CD8-positive, alpha-beta memory T cell (primary cell): ENCODE results near the gene CUX1. TPM values are rescaled to one million over a fixed set of nuclear protein-coding genes. Genes with fewer than 3 reads are reported as not detected.
"Not testable (repeated sequence)": the region's sequence is repeated elsewhere in the genome, so short reads cannot be mapped to it uniquely, and the experiment has no call there.

Experiments used
- CTCF ChIA-PET: fragments of 350-600 bp; sonication (Branson Sonifier 250); formaldehyde crosslinking; loops from one replicate; lab custom pipeline; 2021; ENCODE audit warnings: antibody characterized with exemption; lab: Charles Lee
- POLR2A ChIA-PET: fragments of 350-600 bp; sonication (Branson Sonifier 250); formaldehyde crosslinking; loops from one replicate; lab custom pipeline; 2021; ENCODE audit warnings: antibody characterized with exemption; lab: Charles Lee
- DNase-seq, 5 donors: peaks; one replicate each; pipeline versions ENCODE4 v3.0.0 to v3.0.0-alpha.2; 2020 to 2022; ENCODE audit warnings: mixed read lengths in 1 of 5
- H3K27ac ChIP-seq: one replicate; pipeline ENCODE4 v1.7.0; 2013; ENCODE audit warnings: low read depth, mild to moderate bottlenecking, low read length, moderate library complexity
- H3K27me3 ChIP-seq: 2 replicates; pipeline ENCODE4 v1.7.0; 2013; ENCODE audit warnings: low read length, mild to moderate bottlenecking; ENCODE audit not compliant: insufficient read depth, poor library complexity, severe bottlenecking
- H3K36me3 ChIP-seq: 2 replicates; pipeline ENCODE4 v1.7.0; 2013; ENCODE audit warnings: mild to moderate bottlenecking, low read length, moderate library complexity; ENCODE audit not compliant: insufficient read depth
- H3K4me1 ChIP-seq: 2 replicates; pipeline ENCODE4 v1.7.0; 2013; ENCODE audit warnings: mild to moderate bottlenecking, low read length, moderate library complexity; ENCODE audit not compliant: insufficient read depth
- H3K4me3 ChIP-seq: 2 replicates; pipeline ENCODE4 v1.7.0; 2013; ENCODE audit warnings: mild to moderate bottlenecking, low read length
- H3K9me3 ChIP-seq: 2 replicates; pipeline ENCODE4 v1.7.0; 2013; ENCODE audit warnings: mild to moderate bottlenecking, low read length
- H3K27ac Mint-ChIP-seq, 8 donors: one replicate each; pipeline ENCODE4 v1.8.0; 2020 to 2021; ENCODE audit warnings: mixed read lengths in 8 of 8, mild to moderate bottlenecking in 6 of 8, inconsistent platforms in 3 of 8, moderate library complexity in 3 of 8
- H3K27me3 Mint-ChIP-seq, 2 donors: one replicate each; pipeline ENCODE4 v1.8.0; 2020 to 2021; ENCODE audit warnings: mixed read lengths in 2 of 2, mild to moderate bottlenecking in 1 of 2, moderate library complexity in 1 of 2
- H3K36me3 Mint-ChIP-seq, 3 donors: one replicate each; pipeline ENCODE4 v1.8.0; 2020 to 2021; ENCODE audit warnings: mixed read lengths in 3 of 3, inconsistent platforms in 1 of 3, mild to moderate bottlenecking in 1 of 3
- H3K4me1 Mint-ChIP-seq, 3 donors: one replicate each; pipeline ENCODE4 v1.8.0; 2020 to 2021; ENCODE audit warnings: mixed read lengths in 3 of 3, inconsistent platforms in 1 of 3, mild to moderate bottlenecking in 1 of 3
- H3K4me3 Mint-ChIP-seq, 7 donors: one replicate each; pipeline ENCODE4 v1.8.0; 2020 to 2021; ENCODE audit warnings: mixed read lengths in 7 of 7, mild to moderate bottlenecking in 6 of 7, moderate library complexity in 4 of 7, inconsistent platforms in 2 of 7
- H3K9me3 Mint-ChIP-seq, 5 donors: one replicate each; pipeline ENCODE4 v1.8.0; 2020 to 2022; ENCODE audit warnings: mixed read lengths in 5 of 5, mild to moderate bottlenecking in 3 of 5, moderate library complexity in 2 of 5, inconsistent platforms in 1 of 5
- polyA plus RNA-seq: library from polyadenylated mRNA; unstranded; fragments of 300-500 nt; fragmentation: Illumina TruSeq; gene quantifications from one replicate; pipeline ENCODE4 v1.2.3, GENCODE V29; 2021
- total RNA-seq, 2 experiments: library from RNA; stranded (reverse); gene quantifications; one replicate each; pipeline ENCODE4 v1.2.3, GENCODE V29; 2021

Gene CUX1
- total and polyA plus RNA-seq, 3 experiments from 2014 or later = 23.2 to 26.4 (median 23.6) TPM

DNA sequence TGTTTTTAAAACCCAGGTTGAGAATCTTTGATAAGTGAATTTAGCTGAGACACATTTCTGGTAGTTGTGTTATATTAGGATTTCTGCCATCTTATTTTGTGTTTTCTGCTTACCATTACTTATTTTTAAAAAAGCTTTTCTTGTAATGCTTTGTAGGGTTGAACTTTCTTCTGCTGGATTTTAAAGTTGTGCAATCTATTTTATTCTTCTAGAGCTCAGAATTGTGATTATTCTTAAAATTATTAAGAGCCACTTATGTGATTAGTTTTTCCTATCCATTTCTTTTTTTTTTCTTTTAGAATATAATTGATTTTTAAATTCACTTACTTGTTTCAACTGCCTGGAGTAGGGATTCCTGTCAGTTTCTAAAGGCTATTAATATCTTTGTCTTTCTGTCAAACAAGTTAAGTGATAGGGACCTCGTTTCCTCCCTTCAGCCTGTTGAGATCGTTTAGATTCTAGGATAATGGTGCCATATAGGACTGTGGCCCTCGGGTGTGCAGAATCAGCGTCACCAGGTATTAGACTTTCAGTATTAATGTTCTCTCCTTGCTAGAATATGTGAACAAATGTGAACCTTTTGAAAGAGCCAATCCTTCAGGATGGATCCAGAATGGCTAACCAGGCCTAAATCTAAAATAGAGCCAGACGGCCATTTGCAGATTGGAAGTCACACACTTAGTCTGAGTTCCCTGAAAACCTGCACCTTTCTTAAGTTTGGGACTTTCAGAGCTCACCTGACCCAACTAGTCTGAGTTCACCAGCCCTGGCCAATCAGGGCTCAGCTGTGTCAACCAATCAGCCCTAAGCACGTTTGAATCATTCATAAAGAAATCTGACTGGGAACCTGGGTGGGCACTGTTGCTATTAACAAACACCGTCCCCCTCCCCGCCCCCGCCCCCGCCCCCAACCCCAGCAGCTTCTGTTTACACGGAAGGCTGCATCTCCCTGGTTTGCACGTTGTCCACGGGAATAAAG is 26.2 kb downstream of the CUX1 start:
- Mint-ChIP-seq H3K4me3 (no peak overlapping the region), H3K27ac (peak overlapping the region in 1 of 8 donors; percentile 47), H3K4me1 (peaks cover 16 to 29% (median 20%) of the 10 kb centered on the region in 3 donors), H3K27me3 (peaks cover 0 to 1% of the 10 kb centered on the region in 2 donors), H3K36me3 (peaks cover 0 to 5% (median 2%) of the 10 kb centered on the region in 3 donors), H3K9me3 (peaks cover 0 to 3% (median 2%) of the 10 kb centered on the region in 5 donors)
- H3K36me3 ChIP-seq = no peaks in the 10 kb centered on the region
- CTCF ChIA-PET = no interaction called here
- no peak for DNase-seq
- no peaks in the 10 kb centered on the region for H3K27me3 ChIP-seq
- H3K4me1 ChIP-seq = peaks cover 5% of the 10 kb centered on the region
- H3K4me3 ChIP-seq = no peak overlapping the region
- H3K9me3 ChIP-seq = peaks cover 6% of the 10 kb centered on the region
- H3K27ac ChIP-seq = no peak overlapping the region
- POLR2A ChIA-PET = no interaction called here

DNA sequence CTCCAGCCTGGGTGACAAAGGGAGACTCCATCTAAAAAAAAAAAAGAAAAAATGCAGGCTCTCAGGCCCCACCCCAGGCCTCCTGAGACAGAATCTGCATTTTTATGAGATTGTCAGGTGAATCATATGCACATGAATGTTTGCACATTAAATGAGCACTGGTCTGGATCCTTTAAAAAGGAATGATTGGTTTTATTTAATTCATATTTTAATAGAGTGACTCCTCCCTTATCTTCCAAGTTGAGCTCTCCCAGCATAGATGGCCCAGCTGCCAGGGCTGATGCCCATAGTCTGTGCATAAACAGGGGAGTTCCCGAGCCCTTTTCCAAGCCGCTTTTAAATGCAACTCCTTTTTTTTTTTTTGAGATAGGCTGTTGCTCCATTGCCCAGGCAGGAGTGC is 28.5 kb downstream of the CUX1 start:
- H3K4me3 Mint-ChIP-seq = no peak overlapping the region

DNA sequence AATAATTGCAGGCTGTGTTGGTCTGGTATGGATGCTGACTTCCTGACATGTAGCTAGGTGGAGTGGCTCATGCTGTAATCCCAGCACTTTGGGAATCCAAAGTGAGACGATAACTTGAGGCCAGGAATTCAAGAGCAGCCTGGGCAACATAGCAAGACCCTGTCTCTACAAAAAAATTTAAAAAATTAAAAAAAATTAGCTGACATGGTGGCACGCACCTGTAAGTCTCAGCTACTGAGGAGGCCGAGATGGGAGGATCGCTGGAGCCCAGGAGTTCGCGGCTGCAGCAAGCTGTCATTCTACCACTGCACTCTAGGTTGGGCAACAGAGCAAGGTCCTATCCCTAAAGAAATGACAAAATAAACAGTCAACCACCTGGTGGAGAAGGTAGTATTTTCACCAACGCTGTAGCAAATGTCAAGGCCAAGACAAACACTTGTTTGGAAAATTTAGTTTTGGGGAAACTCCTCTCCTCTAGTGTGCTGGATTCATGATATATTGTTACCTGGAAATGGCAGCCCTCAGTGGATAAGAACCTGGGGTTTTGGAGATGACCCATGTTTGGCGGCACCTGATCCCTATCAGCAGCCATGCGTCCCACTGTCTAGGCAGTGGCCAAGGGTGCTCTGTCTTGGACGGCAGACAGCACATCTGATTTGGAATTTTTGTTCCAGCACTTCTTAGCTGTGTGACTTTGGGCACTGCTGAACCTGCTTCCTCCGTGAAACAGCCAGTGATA is 29.5 kb downstream of the CUX1 start:
- peaks cover 0 to 1% of the 10 kb centered on the region in 2 donors for H3K27me3 Mint-ChIP-seq
- Histone ChIP-seq H3K9me3 (peaks cover 6% of the 10 kb centered on the region), H3K4me1 (peaks cover 5% of the 10 kb centered on the region), H3K36me3 (no peaks in the 10 kb centered on the region), H3K4me3 (no peak overlapping the region), H3K27ac (no peak overlapping the region), H3K27me3 (no peaks in the 10 kb centered on the region)
- peaks cover 19 to 26% (median 20%) of the 10 kb centered on the region in 3 donors for H3K4me1 Mint-ChIP-seq
- H3K27ac Mint-ChIP-seq = peak overlapping the region in 1 of 8 donors; percentile 60
- H3K9me3 Mint-ChIP-seq = peaks cover 0 to 7% (median 3%) of the 10 kb centered on the region in 5 donors
- H3K4me3 Mint-ChIP-seq = peak overlapping the region in 1 of 7 donors; percentile 13
- ChIA-PET POLR2A (no interaction called here), CTCF (interaction anchor here (1.4 kb wide), 1 partner anchor 22 kb away, joined by 3 read pairs; no protein-coding TSS in a partner anchor)
- DNase-seq = no peak
- H3K36me3 Mint-ChIP-seq = peaks cover 5 to 11% (median 8%) of the 10 kb centered on the region in 3 donors

More for the DNA sequence above, 28.5 kb downstream of the CUX1 start:
- CTCF ChIA-PET = interaction anchor here (1.4 kb wide), 1 partner anchor 21 kb away, joined by 3 read pairs; no protein-coding TSS in a partner anchor
- no peak overlapping the region for H3K27ac ChIP-seq
- H3K27ac Mint-ChIP-seq = peak overlapping the region in 1 of 8 donors; percentile 70
- H3K4me3 ChIP-seq = no peak overlapping the region
- peaks cover 19 to 20% (median 19%) of the 10 kb centered on the region in 3 donors for H3K4me1 Mint-ChIP-seq
- H3K27me3 ChIP-seq = no peaks in the 10 kb centered on the region
- peaks cover 0 to 1% of the 10 kb centered on the region in 2 donors for H3K27me3 Mint-ChIP-seq
- DNase-seq = no peak
- no peaks in the 10 kb centered on the region for H3K36me3 ChIP-seq
- POLR2A ChIA-PET = no interaction called here
- H3K36me3 Mint-ChIP-seq = peaks cover 5 to 11% (median 8%) of the 10 kb centered on the region in 3 donors
- H3K9me3 Mint-ChIP-seq = peaks cover 0 to 7% (median 3%) of the 10 kb centered on the region in 5 donors
- H3K4me1 ChIP-seq = peaks cover 5% of the 10 kb centered on the region
- H3K9me3 ChIP-seq = peaks cover 6% of the 10 kb centered on the region

DNA sequence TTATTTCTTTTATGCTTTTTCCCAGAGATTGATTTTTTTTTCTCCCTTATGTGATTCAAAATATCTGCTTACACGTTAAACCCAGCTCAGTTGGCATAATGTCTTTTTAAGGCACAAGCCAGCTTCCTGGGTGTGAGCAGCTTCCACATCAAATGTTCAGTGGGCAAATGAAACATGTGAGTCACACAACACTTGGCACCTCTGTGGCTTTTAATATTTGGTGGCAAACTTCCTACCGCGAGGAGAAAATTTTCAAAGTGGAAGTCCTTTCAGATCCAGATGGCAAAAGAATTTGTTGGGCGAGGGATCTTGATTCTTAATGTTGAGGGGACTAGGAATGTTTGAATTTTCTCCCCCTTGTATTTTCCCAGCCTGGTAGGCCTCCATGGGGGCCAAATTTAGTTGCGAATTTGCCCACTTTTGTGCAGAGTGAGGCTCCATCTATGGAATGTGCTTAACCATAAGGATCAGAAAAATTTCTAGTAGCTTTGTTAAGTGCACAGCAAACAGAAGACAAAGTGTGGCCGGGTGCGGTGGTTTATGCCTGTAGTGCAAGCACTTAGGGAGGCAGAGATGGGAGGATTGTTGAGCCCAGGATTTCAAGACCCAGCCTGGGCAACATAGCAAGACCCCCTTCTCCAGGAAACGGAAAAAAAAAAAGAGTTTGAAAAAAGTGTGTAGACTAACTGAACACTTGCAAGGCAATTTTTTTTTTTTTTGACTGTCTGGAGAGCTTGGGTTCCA is 31.0 kb downstream of the CUX1 start:
- peak in 1 of 5 donors; percentile 16 for DNase-seq
- Histone ChIP-seq H3K27me3 (no peaks in the 10 kb centered on the region), H3K9me3 (peaks cover 6% of the 10 kb centered on the region), H3K36me3 (no peaks in the 10 kb centered on the region), H3K4me1 (peaks cover 5% of the 10 kb centered on the region), H3K27ac (no peak overlapping the region), H3K4me3 (no peak overlapping the region)
- H3K36me3 Mint-ChIP-seq = peaks cover 5 to 11% (median 8%) of the 10 kb centered on the region in 3 donors
- peaks cover 0 to 7% (median 3%) of the 10 kb centered on the region in 5 donors for H3K9me3 Mint-ChIP-seq
- peaks cover 0 to 1% of the 10 kb centered on the region in 2 donors for H3K27me3 Mint-ChIP-seq
- ChIA-PET CTCF (interaction anchor here (0.9 to 1.0 kb wide), 2 partner anchors 8 to 104 kb away, joined by 3 to 4 read pairs; no protein-coding TSS in a partner anchor), POLR2A (interaction anchor here (0.6 kb wide), 1 partner anchor 8 kb away, joined by 3 read pairs; no protein-coding TSS in a partner anchor)
- peak overlapping the region in 2 of 7 donors; percentile 17 to 41 for H3K4me3 Mint-ChIP-seq
- peaks cover 22 to 27% (median 24%) of the 10 kb centered on the region in 3 donors for H3K4me1 Mint-ChIP-seq
- H3K27ac Mint-ChIP-seq = peak overlapping the region in 2 of 8 donors; percentile 61 to 69

DNA sequence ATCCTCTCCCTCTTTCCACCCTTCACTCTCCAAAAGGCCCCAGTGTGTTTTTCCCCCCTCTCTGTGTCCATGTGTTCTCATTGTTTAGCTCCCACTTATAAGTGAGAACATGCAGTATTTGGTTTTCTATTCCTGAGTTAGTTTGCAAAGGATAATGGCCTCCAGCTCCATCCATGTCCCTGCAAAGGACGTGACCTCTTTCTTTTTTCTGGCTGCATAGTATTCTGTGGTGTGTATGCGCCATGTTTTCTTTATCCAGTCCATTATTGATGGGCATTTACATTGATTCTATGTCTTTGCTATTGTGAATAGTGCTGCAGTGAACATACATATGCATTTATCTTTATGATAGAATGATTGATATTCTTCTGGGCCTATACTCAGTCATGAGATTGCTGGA is 31.9 kb downstream of the CUX1 start:
- not testable (repeated sequence) for H3K4me3 ChIP-seq, H3K4me3 Mint-ChIP-seq, H3K9me3 ChIP-seq, H3K9me3 Mint-ChIP-seq, H3K36me3 ChIP-seq, H3K27me3 ChIP-seq, H3K27me3 Mint-ChIP-seq, DNase-seq, H3K27ac ChIP-seq, H3K4me1 ChIP-seq
- Mint-ChIP-seq H3K4me1 (peaks cover 27 to 31% (median 29%) of the 10 kb centered on the region in 3 donors), H3K27ac (peak overlapping the region in 1 of 8 donors; percentile 11), H3K36me3 (peaks cover 5 to 11% (median 8%) of the 10 kb centered on the region in 3 donors)
- ChIA-PET POLR2A (interaction anchor here (0.7 kb wide), 1 partner anchor 313 kb away, joined by 5 read pairs; no protein-coding TSS in a partner anchor), CTCF (interaction anchor here (1.1 kb wide), 1 partner anchor 35 kb away, joined by 3 read pairs; no protein-coding TSS in a partner anchor)

DNA sequence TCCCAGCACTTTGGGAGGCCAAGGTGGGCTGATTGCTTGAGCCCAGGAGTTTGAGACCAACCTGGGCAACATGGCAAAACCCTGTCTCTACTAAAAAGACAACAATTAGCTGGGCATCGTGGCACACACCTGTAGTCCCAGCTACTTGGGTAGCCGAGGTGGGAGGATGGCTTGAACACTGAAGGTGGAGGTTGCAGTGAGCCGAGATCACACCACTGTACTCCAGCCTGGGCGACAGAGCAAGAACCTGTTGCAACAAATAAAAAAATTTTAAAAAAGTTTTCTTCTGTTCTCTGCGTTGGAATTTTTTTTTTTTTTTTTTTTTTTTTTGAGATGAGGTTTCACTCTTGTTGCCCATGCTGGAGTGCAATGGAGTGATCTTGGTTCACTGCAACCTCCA is 34.9 kb downstream of the CUX1 start:
- H3K4me3 ChIP-seq, CTCF ChIA-PET, DNase-seq, H3K27me3 Mint-ChIP-seq, H3K27ac ChIP-seq, H3K4me3 Mint-ChIP-seq, H3K9me3 ChIP-seq, POLR2A ChIA-PET, H3K27me3 ChIP-seq, H3K9me3 Mint-ChIP-seq, H3K27ac Mint-ChIP-seq, H3K36me3 ChIP-seq: not testable (repeated sequence)
- Mint-ChIP-seq H3K36me3 (peaks cover 4 to 11% (median 10%) of the 10 kb centered on the region in 3 donors), H3K4me1 (peaks cover 41 to 53% (median 51%) of the 10 kb centered on the region in 3 donors)
- peaks cover 16% of the 10 kb centered on the region for H3K4me1 ChIP-seq

DNA sequence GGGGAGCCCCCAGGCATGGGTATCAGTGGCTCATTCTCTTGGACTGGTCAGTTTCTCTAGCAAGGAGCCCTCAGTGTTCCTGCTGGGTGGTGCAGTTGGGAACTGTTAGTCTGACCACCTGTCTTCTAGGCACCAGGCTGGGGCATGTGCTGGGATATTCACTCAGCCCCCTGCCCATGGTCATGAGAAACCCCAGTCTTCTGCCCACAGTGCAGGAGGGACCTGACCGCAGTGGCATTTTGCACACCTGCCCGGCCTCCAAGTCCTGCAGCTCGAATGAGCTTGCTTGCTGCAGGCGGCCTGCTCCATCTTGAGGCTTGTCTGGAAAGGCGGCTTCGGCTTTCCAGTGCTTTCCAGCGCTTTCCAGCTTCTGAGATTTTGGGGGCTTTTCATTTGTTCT is 36.3 kb downstream of the CUX1 start:
- CTCF ChIA-PET = no interaction called here
- Histone ChIP-seq H3K9me3 (no peaks in the 10 kb centered on the region), H3K4me1 (peaks cover 14% of the 10 kb centered on the region), H3K27me3 (no peaks in the 10 kb centered on the region), H3K36me3 (no peaks in the 10 kb centered on the region), H3K27ac (no peak overlapping the region), H3K4me3 (no peak overlapping the region)
- Mint-ChIP-seq H3K27ac (no peak overlapping the region), H3K27me3 (peaks cover 0 to 1% of the 10 kb centered on the region in 2 donors), H3K4me1 (peaks cover 39 to 52% (median 49%) of the 10 kb centered on the region in 3 donors), H3K36me3 (peaks cover 4 to 11% (median 5%) of the 10 kb centered on the region in 3 donors), H3K4me3 (peak overlapping the region in 1 of 7 donors; percentile 32), H3K9me3 (peaks cover 0 to 4% (median 2%) of the 10 kb centered on the region in 5 donors)
- no peak for DNase-seq
- POLR2A ChIA-PET = no interaction called here
